Activated naive CD8-positive, alpha-beta T cell treated with anti-CD3 and anti-CD28 coated beads, Interleukin-2, amount 50 U/mL, for 16 hours (primary cell): ENCODE results near the gene PMEPA1.

Experiments
- DNase-seq: peaks from one replicate; pipeline ENCODE4 v3.0.0-alpha.2; 2020; ENCODE audit warnings: low read depth, low spot score

Gene PMEPA1

DNA sequence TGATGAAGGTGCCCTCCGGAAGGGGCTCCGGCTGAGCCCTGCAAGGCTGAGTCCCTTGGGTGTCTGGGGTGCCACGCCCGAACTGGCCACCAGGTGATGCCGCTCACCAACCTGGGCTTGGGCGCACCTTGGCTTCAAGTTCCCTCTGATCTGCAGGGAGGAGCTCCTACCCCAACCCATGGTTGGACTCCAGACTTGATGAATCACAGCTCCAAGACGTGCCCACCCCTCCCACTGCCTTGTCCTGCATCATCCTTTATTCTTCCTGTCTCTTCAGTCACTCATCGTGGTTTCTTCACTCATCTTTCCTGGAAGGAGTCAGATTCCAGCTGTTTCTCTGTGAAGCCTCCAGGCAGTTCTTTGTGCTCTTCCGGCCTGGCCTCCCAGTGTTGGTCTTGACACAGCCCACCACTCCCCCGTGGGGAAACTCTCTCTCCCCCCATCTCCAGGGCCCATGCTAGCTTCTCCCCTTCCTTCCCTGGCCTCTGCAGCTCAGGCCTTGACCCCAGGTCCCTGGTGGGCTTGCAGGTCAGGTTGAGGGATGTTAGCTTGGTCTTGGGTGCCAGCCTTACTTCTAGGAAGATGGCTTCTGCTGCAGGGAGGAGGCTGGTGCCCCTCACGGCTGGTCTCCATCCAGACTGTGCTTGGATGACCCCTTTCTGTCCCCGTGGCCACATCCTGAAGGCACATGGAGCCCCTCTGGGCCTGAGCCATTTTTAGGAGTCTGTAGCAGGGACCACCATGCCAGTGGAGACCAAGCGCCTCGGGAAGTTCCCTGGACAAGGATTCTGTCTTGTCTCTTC lies 87.0 kb downstream of the PMEPA1 start:
- peak; percentile 25 for DNase-seq

GRCh38 chr20:57622201-57622570 lies 87.6 kb downstream of the PMEPA1 start:
- DNase-seq = no peak

DNA sequence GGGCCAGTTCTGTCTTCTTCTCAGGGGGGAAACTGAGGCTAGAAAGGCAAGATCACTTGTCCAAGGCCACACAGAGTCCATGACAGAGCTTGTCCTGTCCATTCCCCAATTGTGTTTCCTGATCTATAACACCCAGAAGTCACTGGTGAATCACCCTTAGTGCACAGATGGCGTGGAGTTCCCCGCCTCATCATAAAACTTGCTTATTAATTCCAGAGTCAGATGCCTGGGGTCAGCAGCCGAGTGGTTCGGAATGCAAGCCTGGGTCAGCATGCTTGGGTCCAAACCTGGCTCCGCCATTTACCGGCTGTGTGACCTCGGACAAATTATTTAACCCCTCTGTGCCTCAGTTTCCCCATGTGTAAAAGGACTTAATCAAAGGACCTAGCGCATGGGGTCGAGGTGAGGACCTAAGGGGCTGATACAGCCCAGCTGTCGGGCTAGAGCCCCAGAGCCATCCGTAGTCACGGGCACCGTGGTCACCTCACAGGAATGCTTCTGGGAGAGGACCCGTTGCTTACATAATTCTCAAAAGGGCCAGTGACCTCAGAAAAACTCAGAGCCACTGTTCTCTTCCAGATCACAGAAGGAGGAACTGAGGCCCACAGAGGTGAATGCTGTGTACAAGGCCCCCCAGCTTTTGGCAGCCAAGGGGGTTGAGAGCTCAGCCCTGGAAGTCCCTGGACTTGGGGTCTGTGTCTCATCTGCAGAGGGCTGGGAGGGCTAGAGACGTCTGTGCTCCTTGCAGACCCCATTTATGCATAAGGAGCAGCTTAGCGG lies 88.2 kb downstream of the PMEPA1 start:
- DNase-seq = no peak

- no peak for DNase-seq
These were observed 88.8 kb downstream of the PMEPA1 start for GRCh38 chr20:57620999-57621398.

DNA sequence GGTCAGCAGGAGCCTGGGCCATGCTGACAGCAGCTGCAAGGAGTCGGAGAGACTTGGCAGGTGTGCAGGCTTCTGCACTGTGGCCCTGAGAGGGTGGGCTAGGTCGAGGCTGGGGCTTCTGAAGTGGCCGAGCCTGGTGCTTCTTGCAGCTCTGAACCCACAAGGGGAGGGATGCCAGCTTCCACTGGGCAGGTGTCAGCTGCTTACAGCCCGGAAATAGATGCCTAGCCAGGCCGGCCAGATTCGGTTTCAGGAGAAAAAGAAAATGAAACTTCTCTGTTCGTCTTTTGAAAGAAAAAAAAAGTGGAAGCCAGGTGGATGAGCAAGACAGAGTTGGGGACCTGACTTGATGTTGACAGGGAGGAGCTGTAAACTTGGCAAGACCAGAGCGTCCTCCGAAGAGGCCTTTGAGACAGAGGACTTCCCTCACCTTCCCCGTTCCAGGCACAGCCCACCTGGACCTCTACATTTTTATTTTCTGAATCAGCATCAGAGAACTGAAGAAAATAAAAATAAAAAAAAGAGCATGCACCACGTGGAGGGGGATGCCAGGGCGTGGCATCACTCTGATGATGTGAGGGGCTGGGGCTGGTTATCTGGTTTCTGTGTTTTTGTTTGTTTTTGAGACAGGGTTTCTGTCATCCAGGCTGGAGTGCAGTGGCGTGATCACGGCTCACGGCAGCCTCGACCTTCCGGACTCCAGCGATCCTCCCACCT lies 89.4 kb downstream of the PMEPA1 start, which contains the start of gene ZBP1:
ZBP1 (minus strand) TSS at position 153 of the 717 bp plus-strand sequence; CDS start at position 22, 131 bp downstream.
- no peak for DNase-seq

GRCh38 chr20:57619051-57619831 lies 90.6 kb downstream of the PMEPA1 start:
- DNase-seq = peak; percentile 54

DNA sequence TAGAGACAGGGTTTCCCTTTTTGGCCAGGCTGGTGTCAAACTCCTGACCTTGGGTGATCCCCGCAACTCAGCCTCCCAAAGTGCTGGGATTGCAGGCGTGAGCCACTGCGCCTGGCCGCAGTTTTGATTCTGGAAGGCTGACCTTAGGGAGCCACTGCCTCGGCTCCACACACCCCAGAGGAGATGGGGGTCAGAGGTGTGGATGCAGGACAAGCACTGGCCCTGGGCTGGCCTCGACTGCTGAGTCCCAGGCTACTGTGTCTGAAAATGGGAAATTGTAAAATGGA lies 91.1 kb downstream of the PMEPA1 start:
- no peak for DNase-seq

GRCh38 chr20:57618091-57618763 lies 91.6 kb downstream of the PMEPA1 start:
- no peak for DNase-seq

DNA sequence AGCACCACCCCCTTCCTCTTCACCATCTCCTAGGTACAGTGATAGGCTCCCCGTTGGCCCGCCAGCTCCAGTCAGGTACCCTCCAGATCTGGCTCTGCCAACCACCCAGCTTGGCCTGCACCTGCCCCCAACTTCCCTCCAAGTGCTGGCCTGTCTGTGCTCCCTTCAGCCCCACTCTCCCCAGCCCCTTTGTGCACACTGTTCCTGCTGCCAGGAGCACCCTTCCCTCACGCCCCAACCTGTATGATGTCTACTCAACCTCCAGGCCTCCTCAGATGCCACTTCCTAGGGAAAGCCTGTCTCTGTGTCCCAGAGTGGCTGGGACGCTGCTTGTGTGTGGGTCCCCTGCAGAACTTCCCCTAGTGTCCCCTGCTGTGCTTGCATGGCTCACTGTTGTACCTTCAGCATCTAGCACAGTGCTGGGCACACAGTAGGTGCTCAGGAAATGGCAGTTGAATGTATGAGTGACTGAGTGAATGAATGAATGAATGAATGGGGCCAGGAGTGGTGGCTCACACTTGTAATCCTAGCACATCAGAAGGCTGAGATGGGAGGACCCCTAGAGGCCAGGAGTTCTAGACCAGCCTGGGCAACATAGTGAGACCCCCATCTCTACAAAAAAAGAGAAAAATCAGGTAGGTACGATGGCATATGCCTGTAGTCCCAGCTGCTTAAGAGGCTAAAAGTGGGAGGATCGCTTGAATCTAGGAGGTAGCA lies 92.6 kb downstream of the PMEPA1 start:
- DNase-seq = no peak

GRCh38 chr20:57616143-57616951 lies 93.5 kb downstream of the PMEPA1 start:
- DNase-seq = no peak

DNA sequence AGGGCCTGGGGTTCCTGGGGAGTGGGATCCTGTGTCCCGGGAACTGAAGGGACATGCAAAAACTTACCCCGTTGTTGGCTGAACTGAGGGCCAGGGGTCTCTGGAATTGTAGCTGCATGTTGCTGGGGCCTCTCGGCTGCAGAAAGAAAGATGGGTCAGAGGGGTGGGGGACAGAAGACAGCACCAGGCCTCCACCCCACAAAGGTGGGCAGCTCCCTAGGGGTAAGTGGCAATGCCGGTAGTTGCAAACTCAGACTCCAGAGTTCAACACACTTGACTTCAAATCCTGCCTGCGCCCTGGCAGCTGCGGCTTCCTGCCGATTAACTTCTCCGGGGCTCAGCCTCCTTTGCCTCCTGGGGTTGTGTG lies 94.4 kb downstream of the PMEPA1 start:
- no peak for DNase-seq

GRCh38 chr20:57614490-57615444 lies 95.0 kb downstream of the PMEPA1 start:
- no peak for DNase-seq

GRCh38 chr20:57613481-57613921 lies 96.3 kb downstream of the PMEPA1 start:
- DNase-seq = no peak

- no peak for DNase-seq
These were observed 96.9 kb downstream of the PMEPA1 start for GRCh38 chr20:57612916-57613315.

DNA sequence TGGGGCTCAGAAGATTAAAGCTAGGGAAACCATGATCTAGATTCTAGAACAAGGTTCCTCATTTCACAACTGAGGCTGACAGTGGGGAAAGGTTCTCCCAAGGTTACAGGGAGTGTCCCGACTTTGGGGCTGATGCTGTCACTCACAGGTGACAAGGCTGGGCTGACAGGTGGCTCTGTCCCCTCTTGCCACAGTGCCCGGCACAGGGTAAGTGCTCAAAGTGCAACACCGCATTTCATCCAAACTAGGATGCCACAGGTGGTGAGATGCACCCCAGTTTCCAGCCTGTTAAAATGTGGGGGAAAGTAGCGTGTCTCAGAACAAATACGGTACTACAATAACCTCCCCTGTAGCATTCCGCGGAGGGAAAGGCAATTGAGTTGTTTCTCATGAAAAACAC lies 97.4 kb downstream of the PMEPA1 start:
- no peak for DNase-seq

DNA sequence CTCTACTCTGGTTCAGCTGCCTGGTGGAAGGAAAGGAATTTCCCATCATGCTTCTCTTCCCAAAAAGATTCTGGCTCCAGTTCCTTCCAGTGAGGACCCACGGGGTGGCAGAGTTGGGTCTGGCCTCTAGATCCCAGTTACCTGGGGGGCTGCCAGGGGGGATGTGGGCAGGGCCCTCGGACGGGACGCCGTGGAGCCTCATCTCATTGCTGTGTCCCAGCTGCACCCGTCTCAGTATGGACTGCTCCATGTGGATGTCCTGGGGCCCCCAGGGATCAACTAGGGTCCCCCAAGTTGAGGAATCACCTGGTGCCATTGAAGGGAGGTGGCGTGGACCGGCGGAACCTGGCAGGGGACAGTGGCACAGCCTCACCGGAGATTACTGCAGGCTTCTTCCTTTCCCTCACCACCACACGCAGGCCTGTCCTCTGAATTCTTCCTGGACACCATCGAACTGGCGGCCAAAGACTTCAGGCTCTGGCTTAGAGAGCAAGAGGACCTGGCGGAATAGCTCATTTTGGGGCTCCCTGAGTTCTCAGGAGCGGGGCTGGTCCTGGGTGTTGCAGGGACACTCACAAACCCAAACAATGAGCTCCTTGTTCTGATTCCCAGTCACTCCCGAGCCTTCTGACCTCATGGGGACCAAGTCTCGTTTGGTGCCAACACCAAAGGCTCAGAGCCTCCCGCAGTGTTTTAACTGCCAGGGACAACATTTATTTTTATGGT lies 98.1 kb downstream of the PMEPA1 start:
- DNase-seq = no peak

DNA sequence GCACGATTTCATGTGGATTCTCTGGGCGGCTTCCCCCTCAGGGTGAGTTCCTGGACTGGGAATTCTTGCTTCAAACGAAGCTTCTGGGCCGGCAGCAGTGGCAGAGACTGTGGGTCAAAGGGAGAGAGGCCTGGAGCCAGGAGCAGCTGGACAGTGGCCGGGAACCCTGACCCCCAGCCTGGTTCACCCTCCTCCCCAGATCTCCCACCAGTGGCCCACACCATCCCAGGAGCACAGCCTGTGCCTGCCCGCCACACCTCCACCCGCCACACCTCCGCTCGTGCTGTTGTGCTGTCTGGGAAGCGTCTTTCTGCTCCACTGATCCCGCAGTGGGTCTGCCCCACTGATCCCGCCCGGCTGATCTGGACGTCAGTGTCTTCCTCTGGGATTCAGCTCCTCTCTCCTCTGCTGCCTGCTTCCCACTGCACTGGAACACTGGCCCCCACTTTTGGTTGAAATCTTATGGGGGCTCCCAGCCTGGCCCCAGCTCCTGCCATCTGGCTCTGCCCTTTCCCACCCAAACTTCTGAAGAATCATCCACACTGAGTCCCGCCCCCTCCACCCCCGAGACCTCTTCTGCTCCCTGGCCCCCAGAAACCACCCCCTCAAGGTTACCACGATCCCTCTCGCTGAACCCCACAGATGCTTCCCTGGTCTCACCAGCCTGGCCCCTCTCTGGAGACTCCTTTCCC lies 99.4 kb downstream of the PMEPA1 start:
- no peak for DNase-seq
